ENCODE measurements around the gene DZIP1L.

DZIP1L gene

DNA sequence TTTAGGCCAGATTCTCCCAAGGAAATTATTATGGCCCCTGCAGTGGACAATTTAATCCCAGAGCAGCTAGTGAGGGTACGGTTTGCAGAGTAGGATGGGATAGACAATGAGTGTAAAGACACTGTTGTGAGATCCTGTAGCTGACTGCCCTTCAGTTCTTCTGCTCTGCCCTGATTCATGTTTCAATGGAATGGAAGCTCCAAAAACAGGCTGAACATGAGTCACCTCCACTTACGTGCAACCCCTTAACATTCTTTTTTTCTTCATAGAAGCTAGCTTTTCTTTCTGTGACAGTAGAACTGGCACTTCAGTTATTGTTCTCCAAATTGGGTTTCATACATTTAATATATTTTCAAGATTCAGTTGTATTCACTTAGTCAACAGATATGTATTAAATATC lies 73.4 kb downstream of the DZIP1L start:
- DNase-seq (ENCODE audit: low read depth in 2 of 2): peak; percentile 47 to 88
- no peak for TF ChIP-seq CTCF (IDR thresholded peaks at IDR 0.05; ENCODE audit: low read depth, low read length)
- H3K4me3 ChIP-seq (replicated peaks in 1 of 2; ENCODE audit: low read depth in 2 of 2, low read length in 2 of 2): no peak overlapping the region

DNA sequence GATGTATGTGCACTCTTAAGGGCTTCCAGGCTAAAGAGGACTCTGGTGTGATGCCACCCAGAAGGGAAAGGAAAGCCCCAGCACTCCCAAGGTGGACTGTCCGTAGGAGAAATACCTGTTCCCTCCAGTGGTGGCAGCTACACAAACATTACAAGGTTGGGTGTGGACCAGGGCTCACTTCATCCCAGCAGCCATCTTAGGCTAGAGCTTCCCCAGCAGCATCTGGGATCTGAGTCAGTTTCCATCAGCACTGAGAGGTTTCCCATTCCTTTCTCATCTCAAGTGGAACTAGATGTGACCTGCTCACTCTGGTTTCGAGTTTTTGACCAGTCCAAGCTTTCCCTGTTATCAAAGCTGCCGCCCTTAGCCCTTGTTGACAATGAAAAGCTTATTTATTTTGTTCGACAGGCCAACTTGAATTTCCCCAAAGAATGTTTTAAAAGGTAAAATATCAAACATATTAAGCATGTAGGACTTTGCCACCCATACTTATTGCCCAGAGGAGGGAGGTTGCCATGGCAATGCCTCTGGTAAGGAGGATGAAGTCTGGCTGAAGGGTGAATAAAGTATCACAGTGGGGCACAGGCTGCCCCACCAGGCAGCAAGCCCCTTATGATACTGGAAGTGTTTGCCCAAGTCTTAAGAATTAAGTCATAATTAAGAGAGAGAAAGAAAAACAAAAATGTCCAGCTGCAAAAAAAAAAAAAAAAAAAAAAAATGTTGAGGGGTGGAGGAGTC lies 76.5 kb downstream of the DZIP1L start:
- no peak for DNase-seq (ENCODE audit: low read depth in 2 of 2)
- TF ChIP-seq CTCF (IDR thresholded peaks at IDR 0.05; ENCODE audit: low read depth, low read length): no peak
- H3K4me3 ChIP-seq (replicated peaks in 1 of 2; ENCODE audit: low read depth in 2 of 2, low read length in 2 of 2): no peak overlapping the region

DNA sequence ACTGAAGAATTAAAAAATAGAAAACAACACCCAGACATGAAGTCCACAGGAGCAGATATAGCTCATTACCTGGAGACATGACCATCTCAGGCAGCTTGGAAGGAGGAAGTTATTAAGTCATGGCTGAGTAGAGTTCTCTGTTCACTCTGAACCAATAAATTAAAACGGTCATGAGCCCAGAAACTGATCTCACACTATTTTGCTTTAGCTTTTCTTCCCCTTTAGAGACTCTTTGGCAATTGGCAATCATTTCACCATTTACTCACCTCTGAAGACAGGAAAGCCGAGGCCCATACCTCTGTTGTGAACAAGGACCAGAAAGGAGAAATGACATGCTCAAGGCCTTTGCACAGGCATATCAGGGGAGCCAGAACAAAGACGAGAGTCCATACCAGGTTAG lies 78.8 kb downstream of the DZIP1L start:
- no peak overlapping the region for H3K4me3 ChIP-seq (replicated peaks in 1 of 2; ENCODE audit: low read depth in 2 of 2, low read length in 2 of 2)
- no peak for DNase-seq (ENCODE audit: low read depth in 2 of 2)

GRCh38 chr3:138034918-138035317 lies 80.5 kb downstream of the DZIP1L start:
- no peak for TF ChIP-seq CTCF (IDR thresholded peaks at IDR 0.05; ENCODE audit: low read depth, low read length)
- DNase-seq (ENCODE audit: low read depth in 2 of 2): no peak

More for the DNA sequence above, 78.8 kb downstream of the DZIP1L start:
- no peak for TF ChIP-seq CTCF (IDR thresholded peaks at IDR 0.05; ENCODE audit: low read depth, low read length)

DNA sequence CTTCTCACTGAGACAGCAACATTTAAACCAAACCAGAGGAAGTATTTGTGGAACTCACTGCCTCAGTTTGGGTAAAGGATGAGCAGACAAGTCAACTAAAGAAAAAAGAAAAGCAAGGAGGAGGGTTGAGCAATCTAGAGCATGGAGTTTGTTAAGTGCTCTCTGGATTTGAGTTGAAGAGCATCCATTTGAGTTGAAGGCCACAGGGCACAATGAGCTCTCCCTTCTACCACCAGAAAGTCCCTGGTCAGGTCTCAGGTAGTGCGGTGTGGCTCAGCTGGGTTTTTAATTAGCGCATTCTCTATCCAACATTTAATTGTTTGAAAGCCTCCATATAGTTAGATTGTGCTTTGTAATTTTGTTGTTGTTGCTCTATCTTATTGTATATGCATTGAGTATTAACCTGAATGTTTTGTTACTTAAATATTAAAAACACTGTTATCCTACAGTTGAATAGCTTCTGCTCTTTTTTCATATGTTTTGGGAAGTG lies 82.2 kb downstream of the DZIP1L start:
- DNase-seq (ENCODE audit: low read depth in 2 of 2): no peak
- no peak overlapping the region for H3K4me3 ChIP-seq (replicated peaks in 1 of 2; ENCODE audit: low read depth in 2 of 2, low read length in 2 of 2)
- no peak for TF ChIP-seq CTCF (IDR thresholded peaks at IDR 0.05; ENCODE audit: low read depth, low read length)

More at GRCh38 chr3:138034918-138035317, 80.5 kb downstream of the DZIP1L start:
- H3K4me3 ChIP-seq (replicated peaks in 1 of 2; ENCODE audit: low read depth in 2 of 2, low read length in 2 of 2): no peak overlapping the region

DNA sequence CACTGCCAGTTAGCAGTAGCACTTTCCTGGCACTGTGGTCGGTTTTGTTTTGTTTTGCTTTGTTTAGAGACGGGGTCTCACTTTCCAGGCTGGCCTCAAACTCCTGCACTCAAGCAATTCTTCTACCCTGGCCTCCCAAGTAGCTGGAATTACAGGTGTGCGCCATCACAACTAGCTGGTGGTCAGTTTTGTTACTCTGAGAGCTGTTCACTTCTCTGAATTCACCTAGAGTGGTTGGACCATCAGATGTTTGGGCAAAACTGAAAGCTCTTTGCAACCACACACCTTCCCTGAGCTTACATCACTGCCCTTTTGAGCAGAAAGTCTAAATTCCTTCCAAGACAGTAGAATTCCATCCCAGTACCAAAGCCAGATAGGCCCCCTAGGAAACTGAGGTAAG lies 82.8 kb downstream of the DZIP1L start:
- DNase-seq (ENCODE audit: low read depth in 2 of 2): no peak
- no peak overlapping the region for H3K4me3 ChIP-seq (replicated peaks in 1 of 2; ENCODE audit: low read depth in 2 of 2, low read length in 2 of 2)
- TF ChIP-seq CTCF (IDR thresholded peaks at IDR 0.05; ENCODE audit: low read depth, low read length): no peak

Measured in cardiac fibroblast (primary cell).